ENCODE data around the gene F10. TPM values are rescaled to one million over a fixed set of nuclear protein-coding genes. Genes with fewer than 3 reads are reported as not detected.

F10 gene
- total RNA-seq, 1 experiment from 2014 or later: not detected

GRCh38 chr13:113090415-113090770 lies 32.2 kb upstream of the F10 start:
- BruUV-seq (replicated peaks): no TSS peak
- POLR2A ChIA-PET (ENCODE audit: low non-redundant PET): no interaction called here
- H3K27me3 ChIP-seq (replicated peaks; ENCODE audit: insufficient read depth, low read depth, low read length, poor library complexity): no peaks in the 10 kb centered on the region

GRCh38 chr13:113090806-113091205 lies 31.8 kb upstream of the F10 start:
- POLR2A ChIA-PET (ENCODE audit: low non-redundant PET): no interaction called here
- no peak overlapping the region for H3K27ac ChIP-seq (ENCODE audit: low read depth, low read length, poor library complexity, severe bottlenecking)
- no peak overlapping the region for H3K4me3 ChIP-seq (ENCODE audit: low read depth, low read length, poor library complexity, severe bottlenecking)
- no peaks in the 10 kb centered on the region for H3K9me3 ChIP-seq (ENCODE audit: low read depth, low read length, poor library complexity, severe bottlenecking)
- DNase-seq (ENCODE audit: low spot score): no peak
- no peaks in the 10 kb centered on the region for H3K4me1 ChIP-seq (ENCODE audit: insufficient read depth, low read length, poor library complexity, severe bottlenecking)
- no peaks in the 10 kb centered on the region for H3K27me3 ChIP-seq (replicated peaks; ENCODE audit: insufficient read depth, low read depth, low read length, poor library complexity)
- CTCF ChIA-PET: no interaction called here
- TF ChIP-seq CTCF (conservative IDR thresholded peaks at IDR 0.05; ENCODE audit: low read depth, low read length): no peak
- TF ChIP-seq EZH2 (IDR thresholded peaks at IDR 0.05; ENCODE audit: borderline replicate concordance, low read depth, low read length, poor library complexity, severe bottlenecking): no peak
- intact Hi-C loops (cut with micrococcal nuclease; ENCODE audit: unreplicated experiment): no loop called here
- no peaks in the 10 kb centered on the region for H3K36me3 ChIP-seq (ENCODE audit: insufficient read depth, low read length, poor library complexity, severe bottlenecking)
- BruUV-seq (replicated peaks): no TSS peak

More at GRCh38 chr13:113090415-113090770, 32.2 kb upstream of the F10 start:
- CTCF ChIA-PET: no interaction called here
- Histone ChIP-seq H3K9me3 (ENCODE audit: low read depth, low read length, poor library complexity, severe bottlenecking) (no peaks in the 10 kb centered on the region), H3K4me1 (ENCODE audit: insufficient read depth, low read length, poor library complexity, severe bottlenecking) (no peaks in the 10 kb centered on the region), H3K4me3 (ENCODE audit: low read depth, low read length, poor library complexity, severe bottlenecking) (no peak overlapping the region), H3K36me3 (ENCODE audit: insufficient read depth, low read length, poor library complexity, severe bottlenecking) (no peaks in the 10 kb centered on the region), H3K27ac (ENCODE audit: low read depth, low read length, poor library complexity, severe bottlenecking) (no peak overlapping the region)
- intact Hi-C loops (cut with micrococcal nuclease; ENCODE audit: unreplicated experiment): no loop called here
- no peak for DNase-seq (ENCODE audit: low spot score)
- TF ChIP-seq EZH2 (IDR thresholded peaks at IDR 0.05; ENCODE audit: borderline replicate concordance, low read depth, low read length, poor library complexity, severe bottlenecking): no peak
- TF ChIP-seq CTCF (conservative IDR thresholded peaks at IDR 0.05; ENCODE audit: low read depth, low read length): no peak

GRCh38 chr13:113091211-113091771 lies 31.3 kb upstream of the F10 start:
- Histone ChIP-seq H3K27me3 (replicated peaks; ENCODE audit: insufficient read depth, low read depth, low read length, poor library complexity) (no peaks in the 10 kb centered on the region), H3K36me3 (ENCODE audit: insufficient read depth, low read length, poor library complexity, severe bottlenecking) (no peaks in the 10 kb centered on the region), H3K27ac (ENCODE audit: low read depth, low read length, poor library complexity, severe bottlenecking) (no peak overlapping the region), H3K4me1 (ENCODE audit: insufficient read depth, low read length, poor library complexity, severe bottlenecking) (no peaks in the 10 kb centered on the region), H3K9me3 (ENCODE audit: low read depth, low read length, poor library complexity, severe bottlenecking) (no peaks in the 10 kb centered on the region), H3K4me3 (ENCODE audit: low read depth, low read length, poor library complexity, severe bottlenecking) (no peak overlapping the region)
- TF ChIP-seq EZH2 (IDR thresholded peaks at IDR 0.05; ENCODE audit: borderline replicate concordance, low read depth, low read length, poor library complexity, severe bottlenecking) (no peak), CTCF (conservative IDR thresholded peaks at IDR 0.05; ENCODE audit: low read depth, low read length) (no peak)
- CTCF ChIA-PET: no interaction called here
- POLR2A ChIA-PET (ENCODE audit: low non-redundant PET): no interaction called here
- intact Hi-C loops (cut with micrococcal nuclease; ENCODE audit: unreplicated experiment): no loop called here
- DNase-seq (ENCODE audit: low spot score): no peak
- BruUV-seq (replicated peaks): no TSS peak

Data from A673 (cell line).